ENCODE results near the gene KRT76.

GRCh38 chr12:52756281-52756960, 20.7 kb downstream of the KRT76 start:
- no peak for TF ChIP-seq BHLHE40 (IDR thresholded peaks at IDR 0.05; ENCODE audit: borderline replicate concordance)
- no peak for TF ChIP-seq ELF4 (IDR thresholded peaks at IDR 0.05)
- no peak for TF ChIP-seq HDGF (IDR thresholded peaks at IDR 0.05; ENCODE audit: borderline replicate concordance)
- no peak for TF ChIP-seq ARNT (IDR thresholded peaks at IDR 0.05)
- no peak for TF ChIP-seq FOXM1 (IDR thresholded peaks at IDR 0.05; ENCODE audit: borderline replicate concordance)
- no peak for TF ChIP-seq SP1 (IDR thresholded peaks at IDR 0.05)
- no peak for TF ChIP-seq ZNF384 (IDR thresholded peaks at IDR 0.05)
- TF ChIP-seq FOXA1 (IDR thresholded peaks at IDR 0.05): no peak

Measured in HEK293T (cell line).